ENCODE data around the gene UQCRH. TPM values are rescaled to one million over a fixed set of nuclear protein-coding genes. Genes with fewer than 3 reads are reported as not detected.
A peak's percentile ranks its signal among the peaks of the same experiment; 100 is the strongest.

Gene UQCRH
- total RNA-seq, 1 donor from 2014 or later = 167 TPM

DNA sequence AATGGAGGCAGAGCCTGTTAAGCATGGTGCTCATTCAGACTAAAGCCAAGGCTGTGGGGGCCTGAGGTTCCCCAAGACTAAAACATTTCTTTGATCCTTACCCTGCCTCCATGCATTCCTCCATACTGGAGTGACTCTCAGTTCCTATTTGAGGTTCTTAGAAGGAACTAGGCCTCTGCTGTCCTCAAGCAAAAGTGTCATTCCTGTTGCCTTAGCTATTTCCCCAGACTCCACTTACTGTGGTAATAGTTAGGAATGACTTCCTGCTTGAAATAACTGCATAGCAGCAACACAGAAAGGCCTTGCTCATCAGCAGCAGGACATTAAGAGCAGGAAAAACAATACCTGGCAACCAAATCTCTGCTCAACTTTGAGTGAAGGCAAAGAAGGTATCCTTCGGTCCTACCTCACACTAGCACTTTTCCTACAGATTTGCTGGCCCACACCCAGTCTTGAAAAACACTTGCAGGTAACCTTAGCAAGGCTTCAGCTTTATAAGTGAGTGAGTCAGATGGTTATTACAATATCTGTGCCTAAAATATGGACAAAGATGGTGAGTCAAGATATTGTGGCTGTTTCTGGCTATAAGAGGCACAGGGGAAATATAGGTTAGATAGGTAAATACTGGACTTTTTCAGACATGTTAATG, 14.9 kb upstream of the UQCRH start:
- Mint-ChIP-seq H3K4me1 (ENCODE audit: low read depth) (peaks cover 17% of the 10 kb centered on the region), H3K9me3 (ENCODE audit: low read depth) (no peaks in the 10 kb centered on the region), H3K27me3 (ENCODE audit: low read depth) (no peaks in the 10 kb centered on the region), H3K4me3 (ENCODE audit: unreplicated experiment) (no peak overlapping the region), H3K36me3 (ENCODE audit: low read depth) (peaks cover 34% of the 10 kb centered on the region), H3K27ac (ENCODE audit: unreplicated experiment) (peak overlapping the region; percentile 89)
- DNase-seq (ENCODE audit: low spot score) = no peak
- no peak for TF ChIP-seq CTCF (IDR thresholded peaks at IDR 0.05)

- no peak for DNase-seq (ENCODE audit: low spot score)
- Mint-ChIP-seq H3K36me3 (ENCODE audit: low read depth) (peaks cover 31% of the 10 kb centered on the region), H3K4me1 (ENCODE audit: low read depth) (peaks cover 17% of the 10 kb centered on the region), H3K27me3 (ENCODE audit: low read depth) (no peaks in the 10 kb centered on the region), H3K4me3 (ENCODE audit: unreplicated experiment) (no peak overlapping the region), H3K9me3 (ENCODE audit: low read depth) (no peaks in the 10 kb centered on the region), H3K27ac (ENCODE audit: unreplicated experiment) (peak overlapping the region; percentile 89)
- TF ChIP-seq CTCF (IDR thresholded peaks at IDR 0.05) = no peak
These were observed 14.4 kb upstream of the UQCRH start for GRCh38 chr1:46289134-46289494.

DNA sequence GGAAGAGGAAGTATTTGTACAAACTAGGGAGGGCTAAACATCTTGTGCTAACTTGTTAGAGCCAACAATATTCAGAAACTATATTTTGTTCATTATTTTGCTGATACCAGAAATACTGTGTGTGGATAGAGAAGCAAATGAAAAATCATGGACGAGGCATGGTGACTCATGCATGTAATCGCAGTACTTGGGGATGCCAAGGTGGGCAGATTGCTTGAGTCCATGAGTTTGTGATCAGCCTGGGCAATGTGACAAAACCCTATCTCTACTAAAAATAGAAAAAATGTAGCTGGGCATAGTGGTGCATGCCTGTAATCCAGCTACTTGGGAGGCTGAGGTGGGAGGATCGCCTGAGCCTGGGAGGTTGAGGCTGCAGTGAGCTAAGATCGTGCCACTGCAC, 13.5 kb upstream of the UQCRH start:
- H3K36me3 Mint-ChIP-seq (ENCODE audit: low read depth) = peaks cover 24% of the 10 kb centered on the region
- no peaks in the 10 kb centered on the region for H3K9me3 Mint-ChIP-seq (ENCODE audit: low read depth)
- H3K4me1 Mint-ChIP-seq (ENCODE audit: low read depth) = peaks cover 17% of the 10 kb centered on the region
- no peak for TF ChIP-seq CTCF (IDR thresholded peaks at IDR 0.05)
- DNase-seq (ENCODE audit: low spot score) = no peak
- no peaks in the 10 kb centered on the region for H3K27me3 Mint-ChIP-seq (ENCODE audit: low read depth)
- peak overlapping the region; percentile 49 for H3K27ac Mint-ChIP-seq (ENCODE audit: unreplicated experiment)
- no peak overlapping the region for H3K4me3 Mint-ChIP-seq (ENCODE audit: unreplicated experiment)

DNA sequence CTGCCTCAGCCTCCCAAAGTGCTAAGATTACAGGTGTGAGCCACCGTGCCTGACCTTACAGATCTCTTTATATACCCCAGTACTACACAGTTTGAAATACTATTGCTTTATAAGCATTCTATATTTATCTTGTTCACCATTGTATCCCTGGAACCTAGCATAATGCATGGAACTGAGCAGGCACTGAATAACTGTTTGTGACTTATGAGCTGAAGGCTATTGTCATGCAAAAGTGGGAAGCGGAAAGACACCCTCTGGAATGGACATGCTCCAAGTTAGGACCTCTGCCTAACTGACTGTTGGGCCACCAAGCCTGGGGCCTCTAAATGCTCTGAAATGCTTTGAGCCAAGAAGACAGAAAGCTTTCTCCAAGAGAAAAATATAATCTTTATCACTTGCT, 8.2 kb upstream of the UQCRH start:
- no peak for DNase-seq (ENCODE audit: low spot score)
- Mint-ChIP-seq H3K9me3 (ENCODE audit: low read depth) (no peaks in the 10 kb centered on the region), H3K36me3 (ENCODE audit: low read depth) (peaks cover 28% of the 10 kb centered on the region), H3K27me3 (ENCODE audit: low read depth) (no peaks in the 10 kb centered on the region), H3K4me1 (ENCODE audit: low read depth) (peaks cover 11% of the 10 kb centered on the region), H3K27ac (ENCODE audit: unreplicated experiment) (no peak overlapping the region), H3K4me3 (ENCODE audit: unreplicated experiment) (no peak overlapping the region)
- TF ChIP-seq CTCF (IDR thresholded peaks at IDR 0.05) = no peak

- Mint-ChIP-seq H3K36me3 (ENCODE audit: low read depth) (peaks cover 26% of the 10 kb centered on the region), H3K27ac (ENCODE audit: unreplicated experiment) (peak overlapping the region; percentile 10), H3K27me3 (ENCODE audit: low read depth) (no peaks in the 10 kb centered on the region), H3K4me1 (ENCODE audit: low read depth) (peaks cover 23% of the 10 kb centered on the region), H3K9me3 (ENCODE audit: low read depth) (no peaks in the 10 kb centered on the region), H3K4me3 (ENCODE audit: unreplicated experiment) (no peak overlapping the region)
- DNase-seq (ENCODE audit: low spot score) = no peak
- no peak for TF ChIP-seq CTCF (IDR thresholded peaks at IDR 0.05)
These were observed 5.1 kb upstream of the UQCRH start for GRCh38 chr1:46298387-46298786.

Data from chondrocyte (in vitro differentiated cells).